Liver (tissue), 9 donors: ENCODE results near the gene CALM3. TPM values are rescaled to one million over a fixed set of nuclear protein-coding genes. Genes with fewer than 3 reads are reported as not detected.

Source experiments
- DNase-seq: peaks from one replicate; pipeline ENCODE4 v3.0.0-alpha.2; 2017; ENCODE audit warnings: low spot score
- H3K27ac ChIP-seq, 2 donors: one replicate each; pipeline ENCODE4 v1.7.0; 2013; ENCODE audit warnings: inconsistent platforms in 2 of 2, low read length in 2 of 2, control low read depth in 1 of 2, low read depth in 1 of 2, mild to moderate bottlenecking in 1 of 2
- H3K27me3 ChIP-seq, 4 donors: one replicate each; pipeline versions ENCODE4 v1.6.1 to v1.7.0; 2013; ENCODE audit warnings: low read length in 3 of 4, inconsistent platforms in 1 of 4, mild to moderate bottlenecking in 1 of 4, moderate library complexity in 1 of 4; ENCODE audit not compliant: control insufficient read depth in 4 of 4, insufficient read depth in 4 of 4
- H3K36me3 ChIP-seq, 4 donors: one replicate each; pipeline versions ENCODE4 v1.6.1 to v1.7.0; 2013; ENCODE audit warnings: low read length in 3 of 4, mild to moderate bottlenecking in 3 of 4, low read depth in 1 of 4, moderate library complexity in 1 of 4; ENCODE audit not compliant: control insufficient read depth in 4 of 4, insufficient read depth in 3 of 4
- H3K4me1 ChIP-seq, 4 donors: one replicate each; pipeline versions ENCODE4 v1.6.1 to v1.7.0; 2013; ENCODE audit warnings: low read length in 3 of 4, mild to moderate bottlenecking in 3 of 4, moderate library complexity in 1 of 4; ENCODE audit not compliant: control insufficient read depth in 4 of 4, insufficient read depth in 4 of 4
- H3K4me3 ChIP-seq, 3 donors: one replicate each; pipeline versions ENCODE4 v1.6.1 to v1.7.0; 2013; ENCODE audit warnings: low read length in 3 of 3, control low read depth in 1 of 3, low read depth in 1 of 3, mild to moderate bottlenecking in 1 of 3
- H3K9ac ChIP-seq, 2 donors: one replicate each; pipeline ENCODE4 v1.7.0; 2013; ENCODE audit warnings: low read length in 2 of 2, mild to moderate bottlenecking in 2 of 2, moderate library complexity in 2 of 2, control low read depth in 1 of 2, low read depth in 1 of 2
- H3K9me3 ChIP-seq, 4 donors: one replicate each; pipeline versions ENCODE4 v1.6.1 to v1.7.0; 2013; ENCODE audit warnings: low read length in 3 of 4; ENCODE audit not compliant: control insufficient read depth in 4 of 4
- EGR1 ChIP-seq, 2 donors: IDR thresholded peaks; 2 replicates each; pipeline ENCODE4 v1.6.1; 2016 to 2018; ENCODE audit warnings: antibody characterized with exemption in 2 of 2, low read depth in 2 of 2
- FOXA1 ChIP-seq: IDR thresholded peaks from 2 replicates; pipeline ENCODE4 v1.6.1; 2016; ENCODE audit warnings: antibody characterized with exemption
- FOXA2 ChIP-seq: IDR thresholded peaks from 2 replicates; pipeline ENCODE4 v1.6.1; 2016; ENCODE audit warnings: antibody characterized with exemption
- GABPA ChIP-seq, 2 donors: IDR thresholded peaks in 1 of 2; conservative IDR thresholded peaks in 1 of 2; 2 replicates each; pipeline ENCODE4 v1.6.1; 2016; ENCODE audit warnings: antibody characterized with exemption in 2 of 2, mild to moderate bottlenecking in 1 of 2, moderate library complexity in 1 of 2
- HNF4A ChIP-seq, 2 donors: conservative IDR thresholded peaks; 2 replicates each; pipeline ENCODE4 v1.6.1; 2016; ENCODE audit warnings: antibody characterized with exemption in 2 of 2, mild to moderate bottlenecking in 2 of 2
- HNF4G ChIP-seq: IDR thresholded peaks from 2 replicates; pipeline ENCODE4 v1.6.1; 2016; ENCODE audit warnings: antibody characterized with exemption
- JUND ChIP-seq, 2 donors: IDR thresholded peaks; 2 replicates each; pipeline ENCODE4 v1.6.1; 2016; ENCODE audit warnings: antibody characterized with exemption in 2 of 2
- NR2F2 ChIP-seq: IDR thresholded peaks from 2 replicates; pipeline ENCODE4 v1.6.1; 2016; ENCODE audit warnings: antibody characterized with exemption
- RAD21 ChIP-seq, 2 donors: IDR thresholded peaks; 2 replicates each; pipeline ENCODE4 v1.6.1; 2016; ENCODE audit warnings: antibody characterized with exemption in 2 of 2, mild to moderate bottlenecking in 2 of 2
- RXRA ChIP-seq, 2 donors: IDR thresholded peaks; 2 replicates each; pipeline ENCODE4 v1.6.1; 2017 to 2018; ENCODE audit warnings: antibody characterized with exemption in 2 of 2, mild to moderate bottlenecking in 1 of 2
- SP1 ChIP-seq: IDR thresholded peaks from 2 replicates; pipeline ENCODE4 v1.6.1; 2018; ENCODE audit warnings: antibody characterized with exemption, mild to moderate bottlenecking
- TAF1 ChIP-seq: conservative IDR thresholded peaks from 2 replicates; pipeline ENCODE4 v1.6.1; 2016; ENCODE audit warnings: antibody characterized with exemption, mild to moderate bottlenecking
- YY1 ChIP-seq: IDR thresholded peaks from 2 replicates; pipeline ENCODE4 v1.6.1; 2016; ENCODE audit warnings: antibody characterized with exemption, mild to moderate bottlenecking
- WGBS: extraction: QIAGEN DNeasy Blood & Tissue Kit; methylation state at CpG from one replicate; pipeline ENCODE4 v1.1.7; 2013; 5-methylcytosine and 5-hydroxymethylcytosine counted together
- polyA plus RNA-seq, 2 donors: library from polyadenylated mRNA; stranded (reverse) in 1 of 2; unstranded in 1 of 2; fragments of 200-250 nt in 1 of 2; fragments of >200 nt in 1 of 2; fragmentation: Nextera tagmentation in 1 of 2; extraction: Ambion mirVana in 1 of 2; gene quantifications; one replicate each; pipeline versions ENCODE4 v1.2.1 to v1.2.3, GENCODE V29; 2013 to 2015
- total RNA-seq, 2 donors: library from RNA; depleted of rRNA; stranded (reverse); fragments of >200 nt; gene quantifications; one replicate each; pipeline ENCODE4 v1.2.3, GENCODE V29; 2014
- TF ChIP-seq, protein P1 (sequence below): IDR thresholded peaks from 2 replicates; pipeline ENCODE4 v1.6.1; 2016; ENCODE audit warnings: antibody characterized with exemption
- TF ChIP-seq, protein P2 (sequence below): fragments of 150-350 bp; IDR thresholded peaks from 2 replicates; pipeline ENCODE4 v1.5.1; 2017; ENCODE audit warnings: improper control_type of control experiment, low read depth, low read length; ENCODE audit not compliant: missing input control
- TF ChIP-seq, protein P3 (sequence below): IDR thresholded peaks from 2 replicates; pipeline ENCODE4 v1.6.1; 2016; ENCODE audit warnings: antibody characterized with exemption
- TF ChIP-seq, protein P4 (sequence below): IDR thresholded peaks from 2 replicates; pipeline ENCODE4 v1.6.1; 2016; ENCODE audit warnings: antibody characterized with exemption, mild to moderate bottlenecking
- donor health status: healthy.
- donor health status: healthy.
- donor health status: healthy.
- donor health status: healthy.
- donor health status: healthy.

CALM3 gene
- total and polyA plus RNA-seq, 4 donors: 51.4 to 112 (median 81.7) TPM

DNA sequence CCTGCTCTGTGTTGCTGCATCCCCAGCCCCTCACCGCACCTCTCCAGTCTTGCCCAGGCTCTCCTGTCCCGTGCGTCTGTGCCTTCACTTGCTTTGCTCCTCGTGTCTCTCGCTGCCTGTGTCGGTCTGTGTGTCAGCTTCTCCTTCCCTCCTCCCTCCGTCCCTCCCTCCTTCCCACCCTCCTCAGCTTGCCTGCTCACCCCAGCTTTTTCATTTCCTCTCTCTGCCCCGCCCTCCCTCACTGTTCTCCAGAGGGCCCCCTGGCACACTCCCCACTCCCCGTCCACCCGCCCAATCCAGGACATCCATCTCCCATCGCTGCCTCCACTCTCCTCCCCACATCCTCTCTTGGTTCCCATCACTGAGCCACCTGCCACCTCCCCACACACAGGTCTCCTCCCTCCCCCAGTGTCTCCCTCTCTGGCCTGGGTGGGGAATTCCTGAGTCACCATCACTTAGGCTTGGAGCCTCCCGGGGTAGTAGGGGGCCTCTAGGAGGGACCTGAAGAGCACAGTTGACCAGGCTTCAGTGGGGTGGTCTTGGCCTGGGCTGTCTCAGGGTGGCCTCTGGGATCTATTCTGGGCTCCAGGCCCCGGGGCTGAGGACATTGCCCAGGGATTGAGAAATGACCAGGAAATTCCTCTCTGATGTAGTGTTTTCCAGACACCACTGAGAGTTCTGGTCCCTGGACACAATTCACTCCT, 24.0 kb downstream of the CALM3 start, which contains the start of gene PTGIR:
Gene PTGIR, minus strand, starts transcription at position 132 of the 704 bp plus-strand sequence. CDS start 864 bp downstream, outside the sequence.
- Histone ChIP-seq H3K9ac (no peak within 1 kb of the TSS), H3K4me1 (peaks cover 0 to 3% (median 0%) of the 10 kb centered on the region in 4 donors), H3K27me3 (no peaks in the 10 kb centered on the region), H3K27ac (peak within 1 kb of the TSS; percentile 62 to 75), H3K9me3 (no peaks in the 10 kb centered on the region), H3K4me3 (peak within 1 kb of the TSS in 1 of 3 donors; percentile 11), H3K36me3 (no peaks in the 10 kb centered on the region)
- TF ChIP-seq NR2F2 (peak; percentile 33), RXRA (IDR thresholded peaks at IDR 0.05) (peak; percentile 12 to 18), SP1 (peak; percentile 38)
- TF ChIP-seq, protein P1, sequence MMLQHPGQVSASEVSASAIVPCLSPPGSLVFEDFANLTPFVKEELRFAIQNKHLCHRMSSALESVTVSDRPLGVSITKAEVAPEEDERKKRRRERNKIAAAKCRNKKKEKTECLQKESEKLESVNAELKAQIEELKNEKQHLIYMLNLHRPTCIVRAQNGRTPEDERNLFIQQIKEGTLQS: no peak
- no peak for DNase-seq
- 39% methylated on average over 13 of the region's 13 CpGs for WGBS

DNA sequence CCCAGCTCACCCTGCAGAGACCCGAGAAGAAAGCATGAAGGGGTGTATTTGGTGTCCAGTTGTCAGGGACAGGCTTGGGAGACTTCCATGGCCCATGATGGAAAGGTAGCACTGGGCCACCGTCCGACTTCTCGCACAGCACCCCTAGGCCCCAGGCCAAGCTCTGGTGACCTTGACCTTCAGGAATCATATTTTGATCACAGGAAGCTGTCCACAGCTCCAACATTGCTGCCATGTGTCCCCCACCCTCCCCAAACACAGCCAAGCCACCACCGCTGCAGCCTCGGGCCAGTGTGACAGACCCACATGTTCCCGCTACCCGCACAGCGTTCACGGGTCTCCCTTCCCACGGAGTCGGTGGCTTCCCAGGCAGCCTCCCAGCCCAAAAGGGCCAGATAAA, 24.6 kb downstream of the CALM3 start:
- peak overlapping the region; percentile 29 to 75 for H3K27ac ChIP-seq

DNA sequence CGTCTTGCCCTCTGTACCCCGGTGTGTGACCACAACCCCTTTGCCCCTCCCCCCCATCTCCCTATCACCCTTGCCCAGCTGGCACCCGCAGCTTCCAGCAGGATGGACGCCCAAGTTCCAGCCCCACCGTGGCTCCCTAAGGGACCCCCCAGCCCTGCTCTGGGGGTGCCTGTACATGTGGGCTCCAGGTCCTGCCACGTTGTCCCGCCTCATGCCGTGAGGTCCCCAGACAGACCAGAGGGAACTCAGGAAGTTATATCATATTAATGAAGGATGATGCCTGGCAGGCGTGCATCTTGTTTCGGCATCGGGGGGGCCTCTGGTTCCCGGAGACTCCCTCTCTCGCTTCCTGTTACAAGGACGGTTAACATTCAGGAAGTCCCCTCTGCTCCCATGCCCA, 25.3 kb downstream of the CALM3 start:
- Histone ChIP-seq H3K4me3 (no peak overlapping the region), H3K36me3 (no peaks in the 10 kb centered on the region), H3K9ac (no peak overlapping the region), H3K9me3 (no peaks in the 10 kb centered on the region), H3K27me3 (no peaks in the 10 kb centered on the region), H3K27ac (peak overlapping the region; percentile 29 to 75), H3K4me1 (no peaks in the 10 kb centered on the region)
- no peak for DNase-seq
- WGBS: 67% methylated on average over 14 of the region's 14 CpGs
- TF ChIP-seq EGR1 (IDR thresholded peaks at IDR 0.05; ENCODE audit: low read depth in 2 of 2) (no peak), NR2F2 (no peak), TAF1 (no peak), HNF4A (conservative IDR thresholded peaks at IDR 0.05) (no peak), SP1 (no peak), FOXA2 (no peak), RXRA (IDR thresholded peaks at IDR 0.05) (no peak), YY1 (no peak), RAD21 (IDR thresholded peaks at IDR 0.05) (no peak), JUND (IDR thresholded peaks at IDR 0.05) (no peak), FOXA1 (no peak), GABPA (IDR thresholded peaks at IDR 0.05 in 1 of 2, conservative IDR thresholded peaks at IDR 0.05 in 1 of 2) (no peak), HNF4G (no peak)
- TF ChIP-seq, protein P2, sequence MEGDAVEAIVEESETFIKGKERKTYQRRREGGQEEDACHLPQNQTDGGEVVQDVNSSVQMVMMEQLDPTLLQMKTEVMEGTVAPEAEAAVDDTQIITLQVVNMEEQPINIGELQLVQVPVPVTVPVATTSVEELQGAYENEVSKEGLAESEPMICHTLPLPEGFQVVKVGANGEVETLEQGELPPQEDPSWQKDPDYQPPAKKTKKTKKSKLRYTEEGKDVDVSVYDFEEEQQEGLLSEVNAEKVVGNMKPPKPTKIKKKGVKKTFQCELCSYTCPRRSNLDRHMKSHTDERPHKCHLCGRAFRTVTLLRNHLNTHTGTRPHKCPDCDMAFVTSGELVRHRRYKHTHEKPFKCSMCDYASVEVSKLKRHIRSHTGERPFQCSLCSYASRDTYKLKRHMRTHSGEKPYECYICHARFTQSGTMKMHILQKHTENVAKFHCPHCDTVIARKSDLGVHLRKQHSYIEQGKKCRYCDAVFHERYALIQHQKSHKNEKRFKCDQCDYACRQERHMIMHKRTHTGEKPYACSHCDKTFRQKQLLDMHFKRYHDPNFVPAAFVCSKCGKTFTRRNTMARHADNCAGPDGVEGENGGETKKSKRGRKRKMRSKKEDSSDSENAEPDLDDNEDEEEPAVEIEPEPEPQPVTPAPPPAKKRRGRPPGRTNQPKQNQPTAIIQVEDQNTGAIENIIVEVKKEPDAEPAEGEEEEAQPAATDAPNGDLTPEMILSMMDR: no peak
- TF ChIP-seq, protein P3, sequence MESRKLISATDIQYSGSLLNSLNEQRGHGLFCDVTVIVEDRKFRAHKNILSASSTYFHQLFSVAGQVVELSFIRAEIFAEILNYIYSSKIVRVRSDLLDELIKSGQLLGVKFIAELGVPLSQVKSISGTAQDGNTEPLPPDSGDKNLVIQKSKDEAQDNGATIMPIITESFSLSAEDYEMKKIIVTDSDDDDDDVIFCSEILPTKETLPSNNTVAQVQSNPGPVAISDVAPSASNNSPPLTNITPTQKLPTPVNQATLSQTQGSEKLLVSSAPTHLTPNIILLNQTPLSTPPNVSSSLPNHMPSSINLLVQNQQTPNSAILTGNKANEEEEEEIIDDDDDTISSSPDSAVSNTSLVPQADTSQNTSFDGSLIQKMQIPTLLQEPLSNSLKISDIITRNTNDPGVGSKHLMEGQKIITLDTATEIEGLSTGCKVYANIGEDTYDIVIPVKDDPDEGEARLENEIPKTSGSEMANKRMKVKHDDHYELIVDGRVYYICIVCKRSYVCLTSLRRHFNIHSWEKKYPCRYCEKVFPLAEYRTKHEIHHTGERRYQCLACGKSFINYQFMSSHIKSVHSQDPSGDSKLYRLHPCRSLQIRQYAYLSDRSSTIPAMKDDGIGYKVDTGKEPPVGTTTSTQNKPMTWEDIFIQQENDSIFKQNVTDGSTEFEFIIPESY: no peak
- TF ChIP-seq, protein P1: no peak
- TF ChIP-seq, protein P4, sequence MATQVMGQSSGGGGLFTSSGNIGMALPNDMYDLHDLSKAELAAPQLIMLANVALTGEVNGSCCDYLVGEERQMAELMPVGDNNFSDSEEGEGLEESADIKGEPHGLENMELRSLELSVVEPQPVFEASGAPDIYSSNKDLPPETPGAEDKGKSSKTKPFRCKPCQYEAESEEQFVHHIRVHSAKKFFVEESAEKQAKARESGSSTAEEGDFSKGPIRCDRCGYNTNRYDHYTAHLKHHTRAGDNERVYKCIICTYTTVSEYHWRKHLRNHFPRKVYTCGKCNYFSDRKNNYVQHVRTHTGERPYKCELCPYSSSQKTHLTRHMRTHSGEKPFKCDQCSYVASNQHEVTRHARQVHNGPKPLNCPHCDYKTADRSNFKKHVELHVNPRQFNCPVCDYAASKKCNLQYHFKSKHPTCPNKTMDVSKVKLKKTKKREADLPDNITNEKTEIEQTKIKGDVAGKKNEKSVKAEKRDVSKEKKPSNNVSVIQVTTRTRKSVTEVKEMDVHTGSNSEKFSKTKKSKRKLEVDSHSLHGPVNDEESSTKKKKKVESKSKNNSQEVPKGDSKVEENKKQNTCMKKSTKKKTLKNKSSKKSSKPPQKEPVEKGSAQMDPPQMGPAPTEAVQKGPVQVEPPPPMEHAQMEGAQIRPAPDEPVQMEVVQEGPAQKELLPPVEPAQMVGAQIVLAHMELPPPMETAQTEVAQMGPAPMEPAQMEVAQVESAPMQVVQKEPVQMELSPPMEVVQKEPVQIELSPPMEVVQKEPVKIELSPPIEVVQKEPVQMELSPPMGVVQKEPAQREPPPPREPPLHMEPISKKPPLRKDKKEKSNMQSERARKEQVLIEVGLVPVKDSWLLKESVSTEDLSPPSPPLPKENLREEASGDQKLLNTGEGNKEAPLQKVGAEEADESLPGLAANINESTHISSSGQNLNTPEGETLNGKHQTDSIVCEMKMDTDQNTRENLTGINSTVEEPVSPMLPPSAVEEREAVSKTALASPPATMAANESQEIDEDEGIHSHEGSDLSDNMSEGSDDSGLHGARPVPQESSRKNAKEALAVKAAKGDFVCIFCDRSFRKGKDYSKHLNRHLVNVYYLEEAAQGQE: no peak

More for the DNA sequence above, 24.6 kb downstream of the CALM3 start:
- no peaks in the 10 kb centered on the region for H3K27me3 ChIP-seq
- peaks cover 0 to 3% (median 0%) of the 10 kb centered on the region in 4 donors for H3K4me1 ChIP-seq
- H3K4me3 ChIP-seq: no peak overlapping the region
- H3K9ac ChIP-seq: no peak overlapping the region
- 82% methylated on average over 12 of the region's 12 CpGs for WGBS
- H3K9me3 ChIP-seq: no peaks in the 10 kb centered on the region
- TF ChIP-seq SP1 (peak; percentile 4), HNF4G (no peak)
- no peaks in the 10 kb centered on the region for H3K36me3 ChIP-seq
- no peak for DNase-seq
